Duodenal mucosa (tissue), 2 donors: ENCODE measurements around the gene TMBIM4.

ENCODE experiments used
- H3K27ac ChIP-seq: one replicate; pipeline ENCODE4 v1.7.0; 2013; ENCODE audit warnings: low read depth, low read length
- H3K27me3 ChIP-seq, 2 donors: one replicate each; pipeline ENCODE4 v1.7.0; 2013; ENCODE audit warnings: low read length in 2 of 2, control low read depth in 1 of 2; ENCODE audit not compliant: insufficient read depth in 2 of 2, control insufficient read depth in 1 of 2
- H3K36me3 ChIP-seq, 2 donors: one replicate each; pipeline ENCODE4 v1.7.0; 2013; ENCODE audit warnings: low read length in 2 of 2, control low read depth in 1 of 2; ENCODE audit not compliant: insufficient read depth in 2 of 2, control insufficient read depth in 1 of 2
- H3K4me1 ChIP-seq, 2 donors: one replicate each; pipeline ENCODE4 v1.7.0; 2013; ENCODE audit warnings: low read length in 2 of 2, control low read depth in 1 of 2; ENCODE audit not compliant: insufficient read depth in 2 of 2, control insufficient read depth in 1 of 2
- H3K4me3 ChIP-seq, 2 donors: one replicate each; pipeline ENCODE4 v1.7.0; 2013; ENCODE audit warnings: low read length in 2 of 2, low read depth in 1 of 2
- H3K9ac ChIP-seq, 2 donors: one replicate each; pipeline ENCODE4 v1.7.0; 2013; ENCODE audit warnings: low read length in 2 of 2, low read depth in 1 of 2
- H3K9me3 ChIP-seq, 2 donors: one replicate each; pipeline ENCODE4 v1.7.0; 2013; ENCODE audit warnings: low read length in 2 of 2, control low read depth in 1 of 2; ENCODE audit not compliant: control insufficient read depth in 1 of 2

The TMBIM4 gene

GRCh38 chr12:66143868-66144267, 25.9 kb downstream of the TMBIM4 start:
- Histone ChIP-seq H3K4me3 (no peak overlapping the region), H3K36me3 (peaks cover 29 to 51% of the 10 kb centered on the region in 2 donors), H3K9ac (no peak overlapping the region), H3K27ac (no peak overlapping the region), H3K9me3 (peaks cover 4 to 22% of the 10 kb centered on the region in 2 donors), H3K27me3 (no peaks in the 10 kb centered on the region), H3K4me1 (no peaks in the 10 kb centered on the region)

GRCh38 chr12:66142826-66143225, 27.0 kb downstream of the TMBIM4 start:
- Histone ChIP-seq H3K9me3 (peaks cover 4 to 22% of the 10 kb centered on the region in 2 donors), H3K36me3 (peaks cover 33 to 59% of the 10 kb centered on the region in 2 donors), H3K27me3 (no peaks in the 10 kb centered on the region), H3K4me1 (no peaks in the 10 kb centered on the region), H3K9ac (no peak overlapping the region), H3K4me3 (no peak overlapping the region), H3K27ac (no peak overlapping the region)

GRCh38 chr12:66141299-66141698, 28.5 kb downstream of the TMBIM4 start:
- peaks cover 38 to 67% of the 10 kb centered on the region in 2 donors for H3K36me3 ChIP-seq
- H3K27me3 ChIP-seq = no peaks in the 10 kb centered on the region
- no peak overlapping the region for H3K27ac ChIP-seq
- H3K4me1 ChIP-seq = no peaks in the 10 kb centered on the region
- no peak overlapping the region for H3K4me3 ChIP-seq
- H3K9ac ChIP-seq = no peak overlapping the region
- peaks cover 4 to 22% of the 10 kb centered on the region in 2 donors for H3K9me3 ChIP-seq

DNA sequence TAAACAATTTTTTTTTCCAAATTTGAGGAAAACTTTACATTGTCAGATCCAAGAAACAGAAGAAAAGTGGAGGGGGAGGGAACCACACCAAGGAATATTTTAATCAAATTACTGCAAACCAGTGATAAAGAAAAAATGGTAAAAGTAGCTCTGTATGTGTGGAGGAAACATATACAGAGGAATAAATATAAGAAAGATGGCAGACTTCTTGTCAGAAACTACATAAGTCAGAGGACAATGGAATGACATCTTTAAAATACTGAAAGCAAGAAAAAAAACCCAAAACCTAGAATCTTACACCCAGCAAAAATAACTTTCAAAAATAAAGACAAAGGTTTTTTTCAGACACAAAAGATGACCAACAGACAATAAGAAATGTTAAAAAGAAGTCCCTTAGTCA, 29.1 kb downstream of the TMBIM4 start:
- Histone ChIP-seq H3K4me3 (no peak overlapping the region), H3K9ac (no peak overlapping the region), H3K9me3 (peaks cover 4 to 22% of the 10 kb centered on the region in 2 donors), H3K27ac (no peak overlapping the region), H3K36me3 (peaks cover 38 to 67% of the 10 kb centered on the region in 2 donors), H3K27me3 (no peaks in the 10 kb centered on the region), H3K4me1 (no peaks in the 10 kb centered on the region)

DNA sequence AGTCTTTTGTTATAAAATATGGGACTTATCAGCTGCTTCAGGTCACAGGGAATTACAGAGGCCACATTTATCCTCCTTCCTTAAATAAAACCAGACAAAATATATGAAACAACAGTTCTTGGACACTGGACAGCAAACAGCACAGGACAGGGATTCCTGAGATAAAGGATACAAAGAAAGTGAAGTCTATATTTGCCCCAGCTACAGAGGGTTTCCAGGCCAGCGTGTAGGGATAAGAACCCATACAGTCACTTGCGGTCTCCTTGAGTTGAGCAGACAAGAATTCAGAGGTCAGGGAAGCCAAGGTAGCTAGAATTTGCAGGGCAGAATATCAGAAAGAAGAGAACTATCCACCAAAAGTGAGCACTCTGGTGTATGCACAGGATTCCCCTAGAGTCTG, 30.5 kb downstream of the TMBIM4 start:
- no peaks in the 10 kb centered on the region for H3K27me3 ChIP-seq
- peaks cover 4 to 22% of the 10 kb centered on the region in 2 donors for H3K9me3 ChIP-seq
- H3K4me1 ChIP-seq = no peaks in the 10 kb centered on the region
- H3K27ac ChIP-seq = no peak overlapping the region
- H3K4me3 ChIP-seq = no peak overlapping the region
- H3K9ac ChIP-seq = no peak overlapping the region
- peaks cover 37 to 59% of the 10 kb centered on the region in 2 donors for H3K36me3 ChIP-seq

DNA sequence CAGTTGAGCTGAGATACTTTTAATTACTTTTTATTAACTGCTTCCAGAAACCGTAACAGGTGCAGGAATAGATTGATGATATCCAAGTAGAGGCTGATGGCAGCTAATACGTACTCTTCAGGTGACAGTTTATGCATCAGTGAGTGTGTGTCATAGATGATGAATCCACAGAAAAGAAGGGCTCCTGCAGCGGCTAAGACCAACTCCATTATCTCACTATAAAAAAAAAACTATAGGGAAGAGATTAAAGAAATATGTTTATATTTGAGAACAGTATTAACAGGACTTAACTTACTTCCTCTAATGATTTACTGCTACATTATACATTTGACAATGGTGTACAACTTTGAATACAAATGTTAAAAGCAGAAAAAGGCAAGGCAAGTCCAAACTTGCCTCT, 31.9 kb downstream of the TMBIM4 start:
- H3K4me3 ChIP-seq = no peak overlapping the region
- H3K9ac ChIP-seq = no peak overlapping the region
- H3K27ac ChIP-seq = no peak overlapping the region
- H3K9me3 ChIP-seq = peaks cover 4 to 22% of the 10 kb centered on the region in 2 donors
- no peaks in the 10 kb centered on the region for H3K27me3 ChIP-seq
- no peaks in the 10 kb centered on the region for H3K4me1 ChIP-seq
- H3K36me3 ChIP-seq = peaks cover 26 to 50% of the 10 kb centered on the region in 2 donors

GRCh38 chr12:66132408-66132807, 37.4 kb downstream of the TMBIM4 start:
- peaks cover 14 to 19% of the 10 kb centered on the region in 2 donors for H3K4me1 ChIP-seq
- H3K9me3 ChIP-seq = no peaks in the 10 kb centered on the region
- H3K27ac ChIP-seq = no peak overlapping the region
- H3K9ac ChIP-seq = no peak overlapping the region
- H3K27me3 ChIP-seq = no peaks in the 10 kb centered on the region
- peaks cover under 1 to 20% of the 10 kb centered on the region in 2 donors for H3K36me3 ChIP-seq
- H3K4me3 ChIP-seq = no peak overlapping the region

- Histone ChIP-seq H3K27me3 (no peaks in the 10 kb centered on the region), H3K4me3 (peak overlapping the region; percentile 86 to 93), H3K4me1 (peaks cover 14 to 19% of the 10 kb centered on the region in 2 donors), H3K27ac (peak overlapping the region; percentile 59), H3K36me3 (peaks cover 7 to 26% of the 10 kb centered on the region in 2 donors), H3K9me3 (no peaks in the 10 kb centered on the region), H3K9ac (peak overlapping the region; percentile 75 to 85)
These were observed 38.6 kb downstream of the TMBIM4 start for GRCh38 chr12:66131067-66131688.

DNA sequence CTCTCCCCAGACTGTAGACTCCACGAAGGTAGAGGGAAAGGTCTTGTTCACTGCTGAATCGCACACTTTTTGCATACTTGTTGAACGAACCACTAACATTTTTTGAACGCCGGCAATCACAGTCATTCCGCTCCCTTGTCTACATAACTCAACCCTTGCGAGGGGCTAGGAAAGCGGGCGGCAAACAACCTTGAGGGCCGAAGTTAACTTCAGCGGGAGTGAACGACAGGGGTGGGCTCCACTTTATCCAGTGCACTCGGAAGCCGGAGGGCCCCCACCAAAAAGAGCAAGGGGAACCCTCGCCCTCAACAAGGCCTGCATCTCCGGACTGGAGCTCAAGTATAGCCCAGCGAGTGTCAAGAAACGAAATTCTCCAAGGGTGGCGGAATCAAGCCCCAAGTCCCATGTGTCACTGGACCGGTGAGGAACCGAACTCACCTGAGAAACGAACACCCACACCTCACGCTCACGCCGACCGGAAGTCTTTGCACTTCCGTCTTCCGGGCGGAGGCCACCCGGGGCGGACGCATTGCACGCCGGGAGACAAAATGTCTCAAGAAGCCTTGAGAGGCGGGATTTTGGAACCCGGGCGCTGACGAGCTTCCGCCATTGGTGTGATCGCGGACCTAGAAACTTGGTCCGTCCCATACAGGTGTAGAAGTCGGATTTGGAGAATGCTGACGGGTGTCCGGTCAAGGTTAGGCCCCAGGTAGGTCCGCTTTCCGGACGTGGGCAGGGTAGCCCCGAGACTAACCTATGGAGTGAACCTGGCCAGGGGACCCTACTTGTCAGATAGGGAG, 39.3 kb downstream of the TMBIM4 start, which contains the start of gene LLPH:
LLPH (minus strand) TSS at position 484 of the 800 bp plus-strand sequence. CDS start 1,644 bp downstream, outside the sequence.
- Histone ChIP-seq H3K4me3 (peak within 1 kb of the TSS; percentile 86 to 93), H3K27me3 (no peaks in the 10 kb centered on the region), H3K36me3 (peaks cover 8 to 24% of the 10 kb centered on the region in 2 donors), H3K27ac (peak within 1 kb of the TSS; percentile 59), H3K9me3 (no peaks in the 10 kb centered on the region), H3K9ac (peak within 1 kb of the TSS; percentile 75 to 85), H3K4me1 (peaks cover 14 to 19% of the 10 kb centered on the region in 2 donors)

GRCh38 chr12:66129934-66130266, 39.9 kb downstream of the TMBIM4 start:
- H3K9ac ChIP-seq = peak overlapping the region; percentile 75 to 85
- H3K27ac ChIP-seq = no peak overlapping the region
- no peaks in the 10 kb centered on the region for H3K9me3 ChIP-seq
- H3K4me1 ChIP-seq = peaks cover 14 to 19% of the 10 kb centered on the region in 2 donors
- H3K4me3 ChIP-seq = peak overlapping the region; percentile 86 to 93
- H3K36me3 ChIP-seq = peaks cover 11 to 28% of the 10 kb centered on the region in 2 donors
- no peaks in the 10 kb centered on the region for H3K27me3 ChIP-seq
